ENCODE data around the gene NR3C2. TPM values are rescaled to one million over a fixed set of nuclear protein-coding genes. Genes with fewer than 3 reads are reported as not detected.

The NR3C2 gene
- total and polyA plus RNA-seq, 10 of the 15 experiments (the other 5 are each of a cell fraction or from before 2014, with no cell fraction given): 0.05 to 0.11 (median 0.08) TPM; not detected in 4

GRCh38 chr4:148072789-148073188 is 369.4 kb downstream of the NR3C2 start (continued):
- TF ChIP-seq, protein P1, sequence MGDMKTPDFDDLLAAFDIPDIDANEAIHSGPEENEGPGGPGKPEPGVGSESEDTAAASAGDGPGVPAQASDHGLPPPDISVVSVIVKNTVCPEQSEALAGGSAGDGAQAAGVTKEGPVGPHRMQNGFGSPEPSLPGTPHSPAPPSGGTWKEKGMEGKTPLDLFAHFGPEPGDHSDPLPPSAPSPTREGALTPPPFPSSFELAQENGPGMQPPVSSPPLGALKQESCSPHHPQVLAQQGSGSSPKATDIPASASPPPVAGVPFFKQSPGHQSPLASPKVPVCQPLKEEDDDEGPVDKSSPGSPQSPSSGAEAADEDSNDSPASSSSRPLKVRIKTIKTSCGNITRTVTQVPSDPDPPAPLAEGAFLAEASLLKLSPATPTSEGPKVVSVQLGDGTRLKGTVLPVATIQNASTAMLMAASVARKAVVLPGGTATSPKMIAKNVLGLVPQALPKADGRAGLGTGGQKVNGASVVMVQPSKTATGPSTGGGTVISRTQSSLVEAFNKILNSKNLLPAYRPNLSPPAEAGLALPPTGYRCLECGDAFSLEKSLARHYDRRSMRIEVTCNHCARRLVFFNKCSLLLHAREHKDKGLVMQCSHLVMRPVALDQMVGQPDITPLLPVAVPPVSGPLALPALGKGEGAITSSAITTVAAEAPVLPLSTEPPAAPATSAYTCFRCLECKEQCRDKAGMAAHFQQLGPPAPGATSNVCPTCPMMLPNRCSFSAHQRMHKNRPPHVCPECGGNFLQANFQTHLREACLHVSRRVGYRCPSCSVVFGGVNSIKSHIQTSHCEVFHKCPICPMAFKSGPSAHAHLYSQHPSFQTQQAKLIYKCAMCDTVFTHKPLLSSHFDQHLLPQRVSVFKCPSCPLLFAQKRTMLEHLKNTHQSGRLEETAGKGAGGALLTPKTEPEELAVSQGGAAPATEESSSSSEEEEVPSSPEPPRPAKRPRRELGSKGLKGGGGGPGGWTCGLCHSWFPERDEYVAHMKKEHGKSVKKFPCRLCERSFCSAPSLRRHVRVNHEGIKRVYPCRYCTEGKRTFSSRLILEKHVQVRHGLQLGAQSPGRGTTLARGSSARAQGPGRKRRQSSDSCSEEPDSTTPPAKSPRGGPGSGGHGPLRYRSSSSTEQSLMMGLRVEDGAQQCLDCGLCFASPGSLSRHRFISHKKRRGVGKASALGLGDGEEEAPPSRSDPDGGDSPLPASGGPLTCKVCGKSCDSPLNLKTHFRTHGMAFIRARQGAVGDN (IDR thresholded peaks at IDR 0.05): no peak
- TF ChIP-seq TBL1XR1 (IDR thresholded peaks at IDR 0.05; ENCODE audit: low read depth, low read length): no peak
- TF ChIP-seq RUNX3 (IDR thresholded peaks at IDR 0.05; ENCODE audit: low read length): no peak
- no peak for TF ChIP-seq SREBF1 (IDR thresholded peaks at IDR 0.05; ENCODE audit: low read length)
- TF ChIP-seq SUZ12 (IDR thresholded peaks at IDR 0.05; ENCODE audit: unreplicated experiment): no peak
- TF ChIP-seq RAD51 (IDR thresholded peaks at IDR 0.05): no peak
- no peak for TF ChIP-seq ETV6 (conservative IDR thresholded peaks at IDR 0.05 in 1 of 2, IDR thresholded peaks at IDR 0.05 in 1 of 2; ENCODE audit: borderline replicate concordance in 1 of 2, low read depth in 1 of 2)
- no peak for TF ChIP-seq FOXK2 (IDR thresholded peaks at IDR 0.05)
- TF ChIP-seq CHD4 (IDR thresholded peaks at IDR 0.05): no peak
- no peak for TF ChIP-seq NR2F1 (conservative IDR thresholded peaks at IDR 0.05)

DNA sequence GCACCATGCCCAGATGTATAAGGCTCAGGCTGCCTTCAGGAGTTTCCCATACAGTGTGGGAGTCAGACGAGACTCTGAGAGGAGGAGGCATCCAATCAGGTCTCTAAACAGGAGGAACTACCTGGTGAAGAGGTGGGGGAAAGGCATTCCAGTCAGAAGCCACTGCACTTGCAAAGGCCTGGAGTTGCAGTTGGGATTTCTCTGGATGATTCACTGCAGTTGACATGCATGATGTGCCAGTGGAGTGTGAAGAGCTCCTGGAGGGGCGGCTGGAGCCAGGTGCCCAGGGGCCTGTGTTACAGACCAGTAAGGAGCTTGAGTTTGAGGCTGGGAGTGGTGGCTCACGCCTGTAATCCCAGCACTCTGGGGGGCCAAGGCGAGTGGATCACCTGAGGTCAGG is 371.2 kb downstream of the NR3C2 start:
- Histone ChIP-seq H2AFZ (ENCODE audit: control insufficient read depth, low read depth, low read length) (no peak overlapping the region), H3K27ac (ENCODE audit: control insufficient read depth, insufficient read depth) (no peak overlapping the region), H3K9ac (ENCODE audit: control insufficient read depth, insufficient read depth, low read length) (no peak overlapping the region), H3K4me3 (no peak overlapping the region), H3K27me3 (replicated peaks in 1 of 2; ENCODE audit: control insufficient read depth in 2 of 2, insufficient read depth in 2 of 2, low read length in 1 of 2) (no peaks in the 10 kb centered on the region), H3K36me3 (ENCODE audit: control insufficient read depth in 2 of 2, insufficient read depth in 2 of 2, low read length in 1 of 2) (peaks cover 7 to 10% of the 10 kb centered on the region in 2 experiments; a peak in 3 of 4 replicates), H3K9me3 (replicated peaks; ENCODE audit: control insufficient read depth, insufficient read depth, low read length) (peaks cover 7% of the 10 kb centered on the region; the same call in 1 of the 3 replicates), H4K20me1 (ENCODE audit: control insufficient read depth, insufficient read depth) (no peaks in the 10 kb centered on the region; the same call in 1 of the 2 replicates), H3K79me2 (ENCODE audit: control insufficient read depth, insufficient read depth, low read length) (no peaks in the 10 kb centered on the region), H3K4me2 (ENCODE audit: control insufficient read depth, insufficient read depth) (no peak overlapping the region), H3K4me1 (ENCODE audit: control insufficient read depth, insufficient read depth, low read length) (no peaks in the 10 kb centered on the region)
- FAIRE-seq: no peak
- no peak for ATAC-seq
- intact Hi-C loops (cut with micrococcal nuclease; ENCODE audit: unreplicated experiment) (no loop called here), in situ Hi-C loops (cut with MboI) (no loop called here)
- ChIA-PET POLR2A (no interaction called here), SMC1A (ENCODE audit: uncharacterized antibody, unreplicated experiment) (no interaction called here), RAD21 (ENCODE audit: unreplicated experiment) (no interaction called here), CTCF (no interaction called here)
- no TSS peak for BruUV-seq (replicated peaks)
- DNase-seq (ENCODE audit: low read depth, low spot score): no peak
- 66% methylated on average over 4 of the region's 4 CpGs for WGBS (ENCODE audit: insufficient coverage, insufficient replicate concordance, low lambda C conversion rate, missing lambda C conversion rate)
- TF ChIP-seq, protein P2, sequence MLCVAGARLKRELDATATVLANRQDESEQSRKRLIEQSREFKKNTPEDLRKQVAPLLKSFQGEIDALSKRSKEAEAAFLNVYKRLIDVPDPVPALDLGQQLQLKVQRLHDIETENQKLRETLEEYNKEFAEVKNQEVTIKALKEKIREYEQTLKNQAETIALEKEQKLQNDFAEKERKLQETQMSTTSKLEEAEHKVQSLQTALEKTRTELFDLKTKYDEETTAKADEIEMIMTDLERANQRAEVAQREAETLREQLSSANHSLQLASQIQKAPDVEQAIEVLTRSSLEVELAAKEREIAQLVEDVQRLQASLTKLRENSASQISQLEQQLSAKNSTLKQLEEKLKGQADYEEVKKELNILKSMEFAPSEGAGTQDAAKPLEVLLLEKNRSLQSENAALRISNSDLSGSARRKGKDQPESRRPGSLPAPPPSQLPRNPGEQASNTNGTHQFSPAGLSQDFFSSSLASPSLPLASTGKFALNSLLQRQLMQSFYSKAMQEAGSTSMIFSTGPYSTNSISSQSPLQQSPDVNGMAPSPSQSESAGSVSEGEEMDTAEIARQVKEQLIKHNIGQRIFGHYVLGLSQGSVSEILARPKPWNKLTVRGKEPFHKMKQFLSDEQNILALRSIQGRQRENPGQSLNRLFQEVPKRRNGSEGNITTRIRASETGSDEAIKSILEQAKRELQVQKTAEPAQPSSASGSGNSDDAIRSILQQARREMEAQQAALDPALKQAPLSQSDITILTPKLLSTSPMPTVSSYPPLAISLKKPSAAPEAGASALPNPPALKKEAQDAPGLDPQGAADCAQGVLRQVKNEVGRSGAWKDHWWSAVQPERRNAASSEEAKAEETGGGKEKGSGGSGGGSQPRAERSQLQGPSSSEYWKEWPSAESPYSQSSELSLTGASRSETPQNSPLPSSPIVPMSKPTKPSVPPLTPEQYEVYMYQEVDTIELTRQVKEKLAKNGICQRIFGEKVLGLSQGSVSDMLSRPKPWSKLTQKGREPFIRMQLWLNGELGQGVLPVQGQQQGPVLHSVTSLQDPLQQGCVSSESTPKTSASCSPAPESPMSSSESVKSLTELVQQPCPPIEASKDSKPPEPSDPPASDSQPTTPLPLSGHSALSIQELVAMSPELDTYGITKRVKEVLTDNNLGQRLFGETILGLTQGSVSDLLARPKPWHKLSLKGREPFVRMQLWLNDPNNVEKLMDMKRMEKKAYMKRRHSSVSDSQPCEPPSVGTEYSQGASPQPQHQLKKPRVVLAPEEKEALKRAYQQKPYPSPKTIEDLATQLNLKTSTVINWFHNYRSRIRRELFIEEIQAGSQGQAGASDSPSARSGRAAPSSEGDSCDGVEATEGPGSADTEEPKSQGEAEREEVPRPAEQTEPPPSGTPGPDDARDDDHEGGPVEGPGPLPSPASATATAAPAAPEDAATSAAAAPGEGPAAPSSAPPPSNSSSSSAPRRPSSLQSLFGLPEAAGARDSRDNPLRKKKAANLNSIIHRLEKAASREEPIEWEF (IDR thresholded peaks at IDR 0.05; ENCODE audit: insufficient replicate concordance, low read depth, low read length): no peak
- no peak for TF ChIP-seq ZNF622 (IDR thresholded peaks at IDR 0.05)
- TF ChIP-seq E2F4 (IDR thresholded peaks at IDR 0.05; ENCODE audit: low read depth, low read length): no peak
- no peak for TF ChIP-seq SUPT20H (IDR thresholded peaks at IDR 0.05; ENCODE audit: borderline replicate concordance, control insufficient read depth, low read depth, low read length)
- TF ChIP-seq CREB1 (IDR thresholded peaks at IDR 0.05; ENCODE audit: low read depth): no peak
